DND-41 (cell line): ENCODE data around the gene ANKRD31.

Source experiments
- CTCF ChIP-seq: IDR thresholded peaks from 2 replicates; pipeline ENCODE4 v1.5.1; 2012; ENCODE audit warnings: borderline replicate concordance, low read length, moderate library complexity, mild to moderate bottlenecking; ENCODE audit not compliant: poor library complexity, severe bottlenecking; ENCODE audit errors: extremely low read depth
- EZH2 ChIP-seq: IDR thresholded peaks from 3 replicates; pipeline ENCODE4 v1.6.1; 2012; ENCODE audit warnings: borderline replicate concordance, low read depth, mild to moderate bottlenecking, moderate library complexity, low read length, inconsistent platforms; ENCODE audit not compliant: severe bottlenecking

- TF ChIP-seq CTCF (no peak), EZH2 (no peak)
Measured at GRCh38 chr5:75067434-75067833, 169.2 kb downstream of the ANKRD31 start.
